Spinal cord (tissue), 10 donors: Measurements from ENCODE around the gene WDR26. TPM values are rescaled to one million over a fixed set of nuclear protein-coding genes. Genes with fewer than 3 reads are reported as not detected.
"Not testable (repeated sequence)": the region's sequence is repeated elsewhere in the genome, so short reads cannot be mapped to it uniquely, and the experiment has no call there.

Experiments
- DNase-seq, 6 donors: peaks; one replicate each; pipeline versions ENCODE4 v3.0.0 to v3.0.0-alpha.2; 2013 to 2015; ENCODE audit warnings: low spot score in 6 of 6, low read depth in 4 of 6
- H3K27ac ChIP-seq: one replicate; pipeline ENCODE4 v1.5.1; 2013; ENCODE audit warnings: low read depth, low read length, control low read depth
- H3K27me3 ChIP-seq: one replicate; pipeline ENCODE4 v1.6.1; 2013; ENCODE audit warnings: low read length; ENCODE audit not compliant: control insufficient read depth, insufficient read depth
- H3K36me3 ChIP-seq: one replicate; pipeline ENCODE4 v1.6.1; 2013; ENCODE audit warnings: low read length; ENCODE audit not compliant: control insufficient read depth, insufficient read depth
- H3K4me1 ChIP-seq: one replicate; pipeline ENCODE4 v1.6.1; 2013; ENCODE audit warnings: low read length; ENCODE audit not compliant: control insufficient read depth, insufficient read depth
- H3K4me3 ChIP-seq: one replicate; pipeline ENCODE4 v1.5.1; 2013; ENCODE audit warnings: low read depth, low read length, control low read depth
- H3K9me3 ChIP-seq: one replicate; pipeline ENCODE4 v1.6.1; 2013; ENCODE audit warnings: low read length; ENCODE audit not compliant: control insufficient read depth, insufficient read depth
- WGBS: methylation state at CpG from one replicate; pipeline ENCODE4 v1.1.5; 2013; ENCODE audit warnings: missing lambda C conversion rate; ENCODE audit not compliant: insufficient coverage; 5-methylcytosine and 5-hydroxymethylcytosine counted together
- polyA plus RNA-seq, 2 donors: library from polyadenylated mRNA; unstranded; fragments of 120-200 nt; gene quantifications; one replicate each; pipeline ENCODE4 v1.2.1, GENCODE V29; 2013; ENCODE audit not compliant: insufficient read length in 2 of 2
- total RNA-seq, 2 donors: library from RNA; depleted of rRNA in 1 of 2; stranded (reverse); fragments of 120-200 nt in 1 of 2; fragments of >200 nt in 1 of 2; gene quantifications; one replicate each; pipeline versions ENCODE4 v1.2.3 to v1.2.4, GENCODE V29; 2013 to 2014
- donor health status: healthy.

Gene WDR26
- total and polyA plus RNA-seq, 4 donors, result 54.9 to 110 (median 67.6) TPM

GRCh38 chr1:224357626-224358124 is 76.9 kb downstream of the WDR26 start:
- H3K4me3 ChIP-seq, result peak overlapping the region; percentile 85
- DNase-seq, result peak in 1 of 6 donors; percentile 18
- peaks cover 5% of the 10 kb centered on the region for H3K36me3 ChIP-seq
- no peaks in the 10 kb centered on the region for H3K27me3 ChIP-seq
- no CpG with 5 or more reads among the region's 9 CpGs for WGBS
- H3K27ac ChIP-seq, result no peak overlapping the region
- H3K4me1 ChIP-seq, result peaks cover 8% of the 10 kb centered on the region
- H3K9me3 ChIP-seq, result no peaks in the 10 kb centered on the region

DNA sequence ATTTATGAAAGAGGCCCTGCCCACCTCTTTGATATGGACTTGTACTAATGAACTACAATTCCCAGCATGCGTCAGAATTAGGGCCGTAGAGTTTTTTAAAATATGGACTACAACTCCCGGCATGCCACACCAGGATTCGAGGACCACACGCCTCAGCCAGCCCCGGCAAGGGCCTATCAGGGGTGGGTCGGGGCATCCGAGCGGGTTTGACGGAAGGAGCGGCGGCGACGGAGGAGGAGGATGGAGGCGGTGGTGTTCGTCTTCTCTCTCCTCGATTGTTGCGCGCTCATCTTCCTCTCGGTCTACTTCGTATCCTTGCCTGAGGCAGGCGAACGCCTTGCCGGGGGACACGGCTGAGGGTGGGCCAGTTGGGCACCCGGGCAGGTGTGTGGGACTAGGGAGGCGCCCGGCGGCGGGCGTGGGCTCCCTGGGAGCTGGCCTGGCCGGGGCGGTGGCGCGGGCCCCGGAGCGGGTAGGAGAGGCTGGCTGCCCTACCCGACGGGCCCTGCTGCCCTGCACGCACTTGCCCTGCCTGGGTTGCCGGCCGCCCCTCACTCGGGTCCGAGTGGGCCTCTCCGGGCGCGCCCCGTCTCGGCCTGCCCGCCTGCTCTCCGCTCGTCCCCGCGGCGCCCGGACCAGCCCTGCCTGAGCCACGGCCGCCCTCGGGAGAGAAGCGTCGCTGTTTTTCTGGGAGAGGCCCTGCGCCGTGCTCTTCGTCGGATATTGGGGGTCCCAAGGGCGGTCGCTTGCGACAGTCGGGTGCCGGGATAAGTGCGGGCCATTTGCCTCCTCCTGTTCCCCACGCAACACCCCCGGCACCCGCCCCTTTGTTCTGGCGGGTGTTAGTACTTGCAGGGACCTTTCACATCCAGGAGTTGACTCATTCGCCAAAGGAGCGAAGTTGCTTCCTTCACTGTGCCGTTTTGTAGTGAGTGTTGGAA is 77.6 kb downstream of the WDR26 start, which contains the start of gene CNIH4:
CNIH4 (plus strand) TSS at position 195 of the 941 bp plus-strand sequence; CDS start at position 241, 46 bp downstream.
- H3K36me3 ChIP-seq, result peaks cover 5% of the 10 kb centered on the region
- H3K4me1 ChIP-seq, result peaks cover 8% of the 10 kb centered on the region
- H3K27me3 ChIP-seq, result no peaks in the 10 kb centered on the region
- WGBS, result under 1% methylated on average over 71 of the region's 78 CpGs
- peak within 1 kb of the TSS; percentile 79 for H3K27ac ChIP-seq
- DNase-seq, result peak; percentile 89 to 99 (median 92)
- peak within 1 kb of the TSS; percentile 85 for H3K4me3 ChIP-seq
- H3K9me3 ChIP-seq, result no peaks in the 10 kb centered on the region

- Histone ChIP-seq H3K27me3 (no peaks in the 10 kb centered on the region), H3K36me3 (peaks cover 2% of the 10 kb centered on the region), H3K27ac (no peak overlapping the region), H3K4me1 (peaks cover 8% of the 10 kb centered on the region), H3K9me3 (no peaks in the 10 kb centered on the region), H3K4me3 (no peak overlapping the region)
- DNase-seq, result no peak
- WGBS, result 88% methylated on average over 2 of the region's 5 CpGs
Measured at GRCh38 chr1:224353975-224354925, 80.3 kb downstream of the WDR26 start.

- H3K4me1 ChIP-seq, DNase-seq, H3K27ac ChIP-seq, H3K27me3 ChIP-seq, H3K9me3 ChIP-seq, H3K36me3 ChIP-seq, H3K4me3 ChIP-seq: not testable (repeated sequence)
- WGBS, result 93% methylated on average over 49 of the region's 49 CpGs
Measured at GRCh38 chr1:224352436-224353085, 82.0 kb downstream of the WDR26 start.

DNA sequence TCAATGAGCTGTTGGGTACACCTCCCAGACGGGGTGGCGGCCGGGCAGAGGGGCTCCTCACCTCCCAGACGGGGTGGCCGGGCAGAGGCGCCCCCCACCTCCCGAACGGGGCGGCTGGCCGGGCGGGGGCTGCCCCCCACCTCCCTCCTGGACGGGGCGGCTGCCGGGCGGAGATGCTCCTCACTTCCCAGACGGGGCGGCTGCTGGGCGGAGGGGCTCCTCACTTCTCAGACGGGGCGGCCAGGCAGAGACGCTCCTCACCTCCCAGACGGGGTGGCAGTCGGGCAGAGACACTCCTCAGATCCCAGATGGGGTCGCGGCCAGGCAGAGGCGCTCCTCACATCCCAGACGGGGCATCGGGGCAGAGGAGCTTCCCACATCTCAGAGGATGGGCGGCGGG is 84.9 kb downstream of the WDR26 start:
- H3K9me3 ChIP-seq, H3K27ac ChIP-seq, H3K4me1 ChIP-seq, H3K36me3 ChIP-seq, H3K27me3 ChIP-seq, DNase-seq, H3K4me3 ChIP-seq: not testable (repeated sequence)
- 96% methylated on average over 25 of the region's 30 CpGs for WGBS

- no peaks in the 10 kb centered on the region for H3K4me1 ChIP-seq
- no peaks in the 10 kb centered on the region for H3K36me3 ChIP-seq
- H3K9me3 ChIP-seq, result peaks cover 5% of the 10 kb centered on the region
- H3K4me3 ChIP-seq, result no peak overlapping the region
- DNase-seq, result no peak
- H3K27ac ChIP-seq, result no peak overlapping the region
- no peaks in the 10 kb centered on the region for H3K27me3 ChIP-seq
- no CpG with 5 or more reads among the region's 2 CpGs for WGBS
Measured at GRCh38 chr1:224348137-224348536, 86.5 kb downstream of the WDR26 start.

GRCh38 chr1:224343679-224344078 is 90.9 kb downstream of the WDR26 start:
- DNase-seq, result no peak
- 40% methylated on average over 1 of the region's 3 CpGs for WGBS
- H3K4me3 ChIP-seq, result no peak overlapping the region
- H3K9me3 ChIP-seq, result peaks cover 5% of the 10 kb centered on the region
- no peak overlapping the region for H3K27ac ChIP-seq
- peaks cover 6% of the 10 kb centered on the region for H3K4me1 ChIP-seq
- H3K36me3 ChIP-seq, result no peaks in the 10 kb centered on the region
- peaks cover 6% of the 10 kb centered on the region for H3K27me3 ChIP-seq

DNA sequence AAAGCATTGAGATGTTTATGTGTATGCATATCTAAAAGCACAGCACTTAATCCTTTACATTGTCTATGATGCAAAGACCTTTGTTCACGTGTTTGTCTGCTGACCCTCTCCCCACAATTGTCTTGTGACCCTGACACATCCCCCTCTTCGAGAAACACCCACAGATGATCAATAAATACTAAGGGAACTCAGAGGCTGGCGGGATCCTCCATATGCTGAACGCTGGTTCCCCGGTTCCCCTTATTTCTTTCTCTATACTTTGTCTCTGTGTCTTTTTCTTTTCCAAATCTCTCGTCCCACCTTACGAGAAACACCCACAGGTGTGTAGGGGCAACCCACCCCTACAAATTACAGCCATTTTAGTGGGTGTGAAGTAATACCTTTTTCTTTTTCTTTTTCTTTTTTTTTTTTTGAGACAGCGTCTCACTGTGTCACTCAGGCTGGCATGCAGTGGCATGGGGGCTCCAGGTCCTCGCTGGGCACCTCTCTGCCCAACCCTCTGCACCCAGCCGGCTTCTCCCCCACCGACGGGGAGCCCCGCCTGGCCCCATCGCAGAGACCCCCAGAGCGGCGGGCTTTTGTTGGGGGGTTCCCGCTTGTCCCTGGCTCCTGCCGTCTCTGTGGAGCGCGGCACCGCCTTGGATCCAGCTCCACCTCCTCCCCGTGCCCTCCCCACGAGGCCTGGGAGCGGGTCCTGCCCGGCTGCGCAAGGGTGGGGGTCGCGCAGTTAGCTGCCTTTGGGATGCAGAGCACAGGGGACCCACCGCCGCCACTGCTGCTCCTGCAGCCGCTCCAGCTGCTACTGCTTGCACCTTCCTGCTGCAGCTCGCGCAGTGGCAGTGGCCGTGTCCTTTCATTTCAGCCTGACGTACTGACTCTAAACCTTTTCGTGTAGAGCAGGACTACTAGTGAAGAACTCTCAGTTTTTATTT is 93.9 kb downstream of the WDR26 start:
- peak in 2 of 6 donors; percentile 14 to 32 for DNase-seq
- H3K27ac ChIP-seq, H3K27me3 ChIP-seq, H3K4me1 ChIP-seq, H3K36me3 ChIP-seq, H3K9me3 ChIP-seq: not testable (repeated sequence)
- WGBS, result 1% methylated on average over 18 of the region's 36 CpGs
- H3K4me3 ChIP-seq, result peak overlapping the region; percentile 42
